HG02642 (cell line): ENCODE data around the gene PMEL.
"Not testable (repeated sequence)": the region's sequence is repeated elsewhere in the genome, so short reads cannot be mapped to it uniquely, and the experiment has no call there.

Experiments
- ATAC-seq: cut with Tn5 transposase; IDR thresholded peaks from one replicate; pipeline ENCODE4 v1.9.1; 2021; ENCODE audit warnings: mild to moderate bottlenecking; ENCODE audit not compliant: unreplicated experiment, poor library complexity

Gene PMEL

GRCh38 chr12:55965941-55966407, at the start of gene PMEL:
Gene PMEL (minus strand): TSS chr12:55966042. CDS start chr12:55966011, 31 bp downstream.
- ATAC-seq, result no peak

- ATAC-seq, result no peak
Observed at GRCh38 chr12:56014205-56014604, 48.4 kb upstream of the PMEL start.

GRCh38 chr12:56013482-56013881, 47.6 kb upstream of the PMEL start:
- ATAC-seq, result no peak

- no peak for ATAC-seq
Observed at GRCh38 chr12:56011509-56012090, 45.8 kb upstream of the PMEL start.

- no peak for ATAC-seq
Observed at GRCh38 chr12:56010111-56010570, 44.3 kb upstream of the PMEL start.

- ATAC-seq, result peak; percentile 57
Observed at GRCh38 chr12:56007564-56008559, 42.0 kb upstream of the PMEL start.

- ATAC-seq, result no peak
Observed at GRCh38 chr12:56004211-56004610, 38.4 kb upstream of the PMEL start.

- not testable (repeated sequence) for ATAC-seq
Observed at GRCh38 chr12:56003376-56003775, 37.5 kb upstream of the PMEL start.

- ATAC-seq, result no peak
Observed at GRCh38 chr12:56001487-56002100, 35.8 kb upstream of the PMEL start.

- not testable (repeated sequence) for ATAC-seq
Observed at GRCh38 chr12:55999999-56000540, 34.2 kb upstream of the PMEL start.

- not testable (repeated sequence) for ATAC-seq
Observed at GRCh38 chr12:55999522-55999921, 33.7 kb upstream of the PMEL start.

- peak; percentile 1 for ATAC-seq
Observed at GRCh38 chr12:55997535-55997859, 31.7 kb upstream of the PMEL start.

- ATAC-seq, result peak; percentile 99
Observed at GRCh38 chr12:55996715-55997534, 31.1 kb upstream of the PMEL start, which contains the start of gene SUOX. Gene SUOX (plus strand): TSS chr12:55997276. CDS start chr12:56002222, 4,946 bp downstream.

GRCh38 chr12:55996201-55996714, 30.4 kb upstream of the PMEL start:
- ATAC-seq, result no peak

- ATAC-seq, result no peak
Observed at GRCh38 chr12:55995366-55995765, 29.5 kb upstream of the PMEL start.

- ATAC-seq, result no peak
Observed at GRCh38 chr12:55993230-55993853, 27.5 kb upstream of the PMEL start.

- ATAC-seq, result no peak
Observed at GRCh38 chr12:55991110-55991509, 25.3 kb upstream of the PMEL start.

- not testable (repeated sequence) for ATAC-seq
Observed at GRCh38 chr12:55985976-55986375, 20.1 kb upstream of the PMEL start.

- no peak for ATAC-seq
Observed at GRCh38 chr12:55985341-55985740, 19.5 kb upstream of the PMEL start.
